GM19468 (cell line): ENCODE results near the gene ALKBH3.

Experiments
- ATAC-seq: cut with Tn5 transposase; IDR thresholded peaks from one replicate; pipeline ENCODE4 v1.9.1; 2021; ENCODE audit warnings: mild to moderate bottlenecking, moderate library complexity, moderate number of reproducible peaks; ENCODE audit not compliant: unreplicated experiment; ENCODE audit errors: extremely low read depth

ALKBH3 gene

DNA sequence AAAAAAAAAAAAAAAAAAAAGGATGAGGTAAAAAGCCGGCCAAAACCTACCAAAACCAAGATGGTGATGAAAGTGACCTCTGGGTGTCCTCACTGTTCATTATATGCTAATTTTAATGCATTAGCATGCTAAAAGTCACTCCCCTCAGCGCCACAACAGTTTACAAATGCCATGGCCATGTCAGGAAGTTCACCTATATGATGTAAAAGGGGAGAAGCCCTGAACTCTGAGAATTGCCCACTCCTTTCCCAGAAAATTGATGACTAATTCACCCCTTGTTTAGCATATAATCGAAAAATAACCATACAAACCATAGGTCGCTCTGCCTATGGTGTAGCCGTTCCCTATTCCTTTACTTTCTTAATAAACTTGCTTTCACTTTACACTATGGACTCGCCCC is 72.9 kb downstream of the ALKBH3 start:
- no peak for ATAC-seq

- no peak for ATAC-seq
These were observed 73.6 kb downstream of the ALKBH3 start for GRCh38 chr11:43954241-43954640.

DNA sequence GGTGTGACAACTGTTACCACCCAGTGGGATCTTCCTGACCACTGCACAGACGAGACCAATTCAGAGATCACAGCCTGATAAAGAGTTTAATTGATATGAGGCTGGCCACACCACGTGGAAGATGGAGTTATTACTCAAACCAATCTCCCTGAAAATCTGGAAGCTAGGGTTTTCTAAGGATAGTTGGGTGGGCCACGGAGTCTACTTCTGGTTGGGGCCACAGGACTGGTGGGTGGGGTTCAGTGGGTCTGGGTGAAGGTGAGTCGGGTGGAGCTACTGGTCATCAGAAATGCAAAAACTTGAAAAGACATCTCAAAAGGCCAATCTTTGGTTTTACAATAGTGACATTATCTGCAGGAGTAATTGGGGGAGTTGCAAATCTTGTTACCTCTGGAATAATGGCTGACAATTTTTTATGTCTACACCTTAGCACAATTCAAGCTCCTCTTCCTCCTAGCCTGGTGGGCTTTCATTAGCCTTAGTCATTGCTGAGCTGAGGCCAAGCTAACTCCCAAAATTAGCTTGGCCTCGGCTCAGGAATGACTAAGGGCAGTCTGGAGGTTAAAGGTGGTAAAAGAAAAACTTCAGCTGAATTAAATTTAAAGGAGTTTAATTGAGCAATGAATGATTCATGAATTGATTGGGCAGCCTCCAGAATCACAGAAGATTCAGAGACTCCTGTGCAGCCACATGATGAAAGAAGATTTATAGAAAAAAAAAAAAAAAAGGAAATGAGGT is 74.9 kb downstream of the ALKBH3 start:
- ATAC-seq: no peak

GRCh38 chr11:43957571-43957970 is 76.9 kb downstream of the ALKBH3 start:
- no peak for ATAC-seq

GRCh38 chr11:43959321-43959995 is 78.8 kb downstream of the ALKBH3 start:
- no peak for ATAC-seq

GRCh38 chr11:43962383-43963278 is 82.0 kb downstream of the ALKBH3 start:
- ATAC-seq: no peak

GRCh38 chr11:43963279-43963620 is 82.6 kb downstream of the ALKBH3 start:
- no peak for ATAC-seq

DNA sequence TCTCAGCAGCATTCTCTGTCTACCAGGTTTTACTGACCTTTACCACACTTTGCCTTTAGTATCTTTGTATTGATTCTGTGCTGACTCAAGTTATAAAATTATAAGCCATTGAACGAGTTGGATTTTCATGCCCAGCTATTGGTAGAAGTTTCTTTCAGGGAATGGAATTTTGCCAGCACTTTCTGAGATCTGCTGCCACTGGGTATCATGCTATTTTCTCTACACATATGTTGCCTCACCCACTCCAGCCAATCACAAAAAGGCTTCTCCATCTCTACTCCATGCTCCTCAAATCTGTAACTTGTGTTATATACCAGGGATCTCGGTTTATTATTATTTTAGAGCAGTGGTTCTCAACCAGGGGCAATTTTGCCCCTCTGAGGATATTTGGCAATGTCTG is 87.0 kb downstream of the ALKBH3 start:
- ATAC-seq: no peak

GRCh38 chr11:43968719-43969118 is 88.1 kb downstream of the ALKBH3 start:
- no peak for ATAC-seq

DNA sequence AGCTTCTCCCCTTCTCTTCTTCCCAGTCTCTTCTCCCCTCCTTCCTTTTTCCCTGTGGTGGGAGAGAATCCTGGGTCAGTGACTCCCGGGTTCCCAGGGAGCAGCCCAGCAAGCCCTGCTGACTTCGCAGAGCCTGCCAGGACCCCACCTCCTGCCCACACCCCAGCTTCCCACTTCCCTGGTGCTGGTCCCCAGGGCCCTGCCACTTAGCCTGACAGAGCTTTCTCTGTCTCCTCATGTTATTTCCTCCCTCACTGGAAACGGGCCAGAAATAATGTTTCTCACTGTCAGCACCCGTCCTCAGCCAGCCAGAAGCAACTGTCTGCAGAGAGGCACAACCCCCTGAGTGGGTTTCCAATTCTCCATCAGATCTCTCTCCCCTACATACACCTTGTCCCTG is 88.9 kb downstream of the ALKBH3 start:
- ATAC-seq: no peak
